ENCODE measurements around the gene MADD. TPM values are rescaled to one million over a fixed set of nuclear protein-coding genes. Genes with fewer than 3 reads are reported as not detected.
"Not testable (repeated sequence)": the region's sequence is repeated elsewhere in the genome, so short reads cannot be mapped to it uniquely, and the experiment has no call there.

Gene MADD
- total RNA-seq, 1 donor from 2014 or later = 39.7 TPM

DNA sequence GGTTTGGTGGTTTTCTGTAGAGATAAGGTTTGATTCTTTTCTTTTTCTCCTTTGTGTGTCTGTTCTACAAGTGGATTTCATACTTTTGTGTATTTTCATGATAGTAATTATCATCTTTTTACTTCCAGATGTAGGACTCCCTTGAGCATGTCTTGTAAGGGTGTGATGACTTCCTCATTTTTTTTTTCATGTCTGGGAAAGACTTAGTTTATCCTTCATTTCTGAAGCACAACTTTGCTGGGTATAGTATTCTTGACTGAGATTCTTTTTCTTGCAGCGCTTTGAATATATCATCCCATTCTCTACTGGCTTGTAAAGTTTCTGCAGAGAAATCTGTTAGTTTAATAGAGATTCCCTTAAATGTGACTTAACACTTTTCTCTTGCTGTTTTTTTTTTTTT, 32.9 kb downstream of the MADD start:
- intact Hi-C loops (cut with DNase I) = no loop called here
- ATAC-seq (ENCODE audit: poor library complexity) = no peak
- DNase-seq = no peak

DNA sequence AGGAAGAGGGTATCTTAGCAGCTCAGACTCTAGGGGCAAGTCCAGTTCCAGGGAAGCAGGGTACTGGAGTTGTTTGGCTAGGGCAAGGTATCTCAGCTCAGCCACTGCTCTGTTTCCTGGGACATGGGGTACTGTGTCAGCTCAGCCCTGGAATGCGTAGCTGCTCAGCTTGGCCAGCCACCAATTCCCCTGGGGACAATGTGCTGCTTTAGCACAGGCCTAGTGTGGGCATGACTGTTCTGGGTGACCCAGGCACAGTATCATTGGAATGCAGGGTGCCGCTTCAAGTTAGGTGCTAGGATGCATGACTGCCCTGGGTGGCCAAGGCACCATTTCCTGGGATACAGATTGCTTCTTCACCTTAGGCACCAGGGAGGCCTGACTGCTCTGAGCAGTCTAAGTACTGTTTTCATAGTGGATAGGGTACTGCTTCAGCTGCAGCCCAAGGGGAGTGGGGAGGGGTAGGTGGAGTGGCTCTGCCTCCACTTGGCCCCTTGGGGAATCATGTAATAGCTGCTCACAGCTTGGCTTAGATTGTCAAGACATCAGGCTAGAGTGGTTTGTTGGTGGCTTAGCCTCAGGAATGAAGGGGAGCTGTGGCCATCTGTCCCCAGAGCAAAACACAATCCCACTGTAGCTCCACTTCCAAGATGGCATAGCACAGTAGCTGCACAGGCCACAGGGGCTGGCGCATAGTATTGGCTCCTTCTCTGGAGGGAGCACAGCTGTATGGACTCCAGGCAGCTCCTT, 36.0 kb downstream of the MADD start:
- peak; percentile 82 for DNase-seq
- intact Hi-C loops (cut with DNase I) = loop anchor here (5.0 kb wide), 1 partner anchor 34 kb away; the partner anchor contains the start of gene MADD
- peak; percentile 97 for ATAC-seq (ENCODE audit: poor library complexity)

DNA sequence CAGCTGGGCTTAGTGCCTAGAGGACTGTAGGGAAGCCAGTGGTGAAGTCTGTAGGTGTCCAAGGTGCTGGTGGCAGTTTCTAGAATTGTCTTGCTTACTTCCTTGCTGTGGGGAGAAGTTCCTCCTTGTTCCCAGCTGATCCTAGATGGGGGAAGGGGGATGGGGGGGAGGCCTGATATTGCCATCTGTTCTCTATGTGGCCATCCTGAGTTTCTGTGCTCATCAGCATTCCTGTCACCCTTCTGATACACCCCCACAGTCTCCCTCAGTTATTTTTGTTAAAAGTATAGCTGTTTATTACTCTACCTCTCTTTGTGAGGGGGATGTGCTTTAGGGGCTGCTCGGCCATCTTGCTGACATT, 36.5 kb downstream of the MADD start:
- ATAC-seq (ENCODE audit: poor library complexity) = no peak
- no peak for DNase-seq
- intact Hi-C loops (cut with DNase I) = loop anchor here (5.0 kb wide), 1 partner anchor 34 kb away; the partner anchor contains the start of gene MADD

DNA sequence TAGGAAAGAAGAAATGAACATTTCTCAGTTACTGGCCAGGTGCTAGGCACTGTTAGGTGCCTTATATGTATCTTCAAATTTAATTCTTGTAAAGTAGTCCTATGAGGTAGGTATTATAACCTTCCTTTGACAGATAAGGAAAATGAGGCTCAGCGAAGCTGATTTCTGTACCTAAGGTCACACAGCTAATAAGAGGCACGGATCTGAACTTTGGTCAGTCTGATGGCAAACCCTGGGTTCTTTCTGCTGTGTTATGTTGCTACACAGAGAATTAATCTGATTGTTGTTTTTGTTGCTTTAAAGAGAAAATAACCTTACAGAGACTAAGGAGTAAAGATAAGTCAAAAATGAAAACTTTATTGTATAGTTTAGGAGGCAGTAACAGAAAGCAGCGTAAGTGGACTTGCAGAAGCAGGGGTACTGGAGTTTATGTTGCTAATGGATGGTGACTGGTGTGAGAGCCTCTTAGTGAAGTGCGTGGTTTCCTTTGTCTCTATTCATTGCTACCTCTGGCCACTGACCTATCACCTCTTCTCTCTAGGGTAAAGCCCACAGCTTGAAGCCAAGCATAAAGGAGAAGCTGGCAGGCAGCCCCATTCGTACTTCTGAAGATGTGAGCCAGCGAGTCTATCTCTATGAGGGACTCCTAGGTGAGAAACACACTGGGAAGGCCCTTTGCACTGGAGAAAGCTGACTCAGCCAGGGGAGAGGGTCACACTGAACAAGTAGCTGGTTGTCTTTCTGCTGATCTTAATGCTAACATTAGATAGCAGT, 38.3 kb downstream of the MADD start:
- intact Hi-C loops (cut with DNase I) = loop anchor here (5.0 kb wide), 1 partner anchor 36 kb away; the partner anchor contains the start of gene MADD
- no peak for ATAC-seq (ENCODE audit: poor library complexity)
- no peak for DNase-seq

DNA sequence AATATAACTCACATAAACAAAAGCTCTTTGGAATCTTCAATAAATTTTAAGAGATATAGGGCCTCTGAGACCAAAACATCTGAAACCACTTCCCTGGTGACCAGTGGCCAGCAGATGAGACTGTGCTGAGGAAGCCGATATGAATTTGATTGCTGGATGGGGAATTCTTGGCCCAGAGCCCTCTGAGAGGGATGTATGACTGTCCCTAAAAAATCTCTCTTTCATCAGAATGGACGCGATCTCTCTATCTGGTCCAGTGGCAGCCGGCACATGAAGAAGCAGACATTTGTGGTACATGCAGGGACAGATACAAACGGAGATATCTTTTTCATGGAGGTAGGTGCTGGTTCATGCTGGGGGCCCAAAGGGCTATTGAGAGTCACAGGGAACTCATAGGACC, 45.1 kb downstream of the MADD start:
- no peak for ATAC-seq (ENCODE audit: poor library complexity)
- DNase-seq = no peak

DNA sequence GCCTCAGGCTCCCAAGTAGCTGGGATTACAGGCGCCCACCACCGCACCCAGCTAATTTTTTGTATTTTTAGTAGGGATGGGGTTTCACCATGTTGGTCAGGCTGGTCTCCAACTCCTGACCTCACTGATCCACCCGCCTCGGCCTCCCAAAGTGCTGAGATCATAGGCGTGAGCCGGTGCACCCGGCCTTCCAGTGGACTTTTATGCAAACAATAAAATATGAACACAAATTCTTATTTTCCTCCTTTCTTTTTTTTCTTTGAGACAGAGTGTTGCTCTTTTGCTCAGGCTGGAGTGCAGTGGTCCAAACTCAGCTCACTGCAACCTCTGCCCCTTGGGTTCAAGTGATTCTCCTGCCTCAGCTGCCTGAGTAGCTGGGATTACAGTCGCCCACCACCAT, 46.6 kb downstream of the MADD start:
- intact Hi-C loops (cut with DNase I); ATAC-seq (ENCODE audit: poor library complexity); DNase-seq: not testable (repeated sequence)

More for the DNA sequence above, 45.1 kb downstream of the MADD start:
- intact Hi-C loops (cut with DNase I) = no loop called here

DNA sequence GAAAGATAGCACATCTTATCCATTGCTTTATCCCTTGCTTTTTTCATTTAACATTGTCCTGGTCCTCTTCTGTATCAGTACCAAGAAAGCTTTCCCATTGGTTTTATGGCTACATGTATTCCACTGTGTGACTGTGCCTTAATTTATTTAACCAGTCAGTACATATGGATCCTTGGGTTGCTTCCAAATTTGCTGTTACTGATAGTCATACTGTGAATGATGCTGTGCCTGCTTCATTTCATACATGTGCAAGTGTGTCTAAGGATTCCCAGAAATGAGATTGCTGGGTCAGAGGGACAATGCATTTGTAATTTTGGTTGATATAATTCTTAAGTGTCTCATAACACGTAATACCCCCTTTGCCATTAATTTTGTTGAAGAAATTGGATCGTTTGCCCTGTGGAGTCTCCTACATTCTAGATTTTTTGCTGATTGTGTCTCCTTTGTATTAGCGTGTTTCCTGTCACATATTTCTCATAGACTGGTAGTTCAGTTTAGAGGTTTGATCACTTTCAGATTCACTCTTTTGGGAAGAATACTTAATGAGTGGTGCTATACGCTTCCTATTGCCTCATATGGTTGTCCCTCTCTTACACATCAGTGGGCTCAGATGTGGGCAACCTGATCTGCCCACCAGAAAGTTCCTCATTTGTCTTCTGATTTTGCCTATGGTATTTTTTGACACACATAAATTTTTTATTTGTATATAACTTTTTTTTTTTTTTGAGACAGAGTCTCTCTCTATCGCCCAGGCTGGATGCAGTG, 47.3 kb downstream of the MADD start:
- ATAC-seq (ENCODE audit: poor library complexity) (no peak), DNase-seq (no peak)
- intact Hi-C loops (cut with DNase I) = no loop called here

DNA sequence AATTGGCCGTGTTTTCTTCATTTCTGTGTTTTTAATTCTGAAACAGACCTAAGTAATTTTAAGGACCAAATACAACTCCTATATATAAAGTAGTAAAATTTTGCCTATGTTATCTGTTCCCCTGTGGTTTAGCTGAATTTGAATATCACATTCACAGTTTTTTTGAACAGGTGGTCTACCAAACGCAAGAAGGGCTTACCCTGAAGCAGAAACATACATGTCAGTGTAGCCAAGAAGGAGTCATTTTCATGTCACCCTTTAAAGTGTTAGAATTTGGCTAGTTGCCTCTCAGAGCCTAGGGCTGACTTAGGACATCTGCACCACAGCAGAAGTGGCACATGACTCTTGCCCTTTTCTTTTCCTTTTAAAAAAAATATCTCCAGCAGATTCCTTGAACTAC, 48.2 kb downstream of the MADD start:
- DNase-seq (no peak), ATAC-seq (ENCODE audit: poor library complexity) (peak; percentile 36)
- intact Hi-C loops (cut with DNase I) = no loop called here

DNA sequence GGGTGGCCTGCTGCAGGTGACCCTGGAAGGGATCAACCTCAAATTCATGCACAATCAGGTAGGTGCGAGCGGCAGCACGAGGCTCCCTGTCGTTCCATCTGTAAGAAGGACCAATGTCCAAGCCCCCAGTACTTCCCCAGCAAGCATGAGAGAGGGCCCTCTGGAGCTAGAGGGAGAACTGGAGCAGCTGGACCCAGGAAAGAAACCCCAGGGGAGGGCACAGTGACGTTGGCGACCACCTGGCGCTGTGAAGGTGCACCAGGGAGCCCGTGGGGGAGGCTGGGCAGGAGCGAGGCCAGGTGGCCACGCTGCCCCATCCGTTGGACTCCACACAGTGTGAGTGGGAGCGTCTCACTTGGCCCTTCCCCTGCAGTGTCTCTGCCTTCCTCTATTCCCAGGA, 54.6 kb downstream of the MADD start:
- no peak for DNase-seq
- intact Hi-C loops (cut with DNase I) = no loop called here
- ATAC-seq (ENCODE audit: poor library complexity) = no peak

DNA sequence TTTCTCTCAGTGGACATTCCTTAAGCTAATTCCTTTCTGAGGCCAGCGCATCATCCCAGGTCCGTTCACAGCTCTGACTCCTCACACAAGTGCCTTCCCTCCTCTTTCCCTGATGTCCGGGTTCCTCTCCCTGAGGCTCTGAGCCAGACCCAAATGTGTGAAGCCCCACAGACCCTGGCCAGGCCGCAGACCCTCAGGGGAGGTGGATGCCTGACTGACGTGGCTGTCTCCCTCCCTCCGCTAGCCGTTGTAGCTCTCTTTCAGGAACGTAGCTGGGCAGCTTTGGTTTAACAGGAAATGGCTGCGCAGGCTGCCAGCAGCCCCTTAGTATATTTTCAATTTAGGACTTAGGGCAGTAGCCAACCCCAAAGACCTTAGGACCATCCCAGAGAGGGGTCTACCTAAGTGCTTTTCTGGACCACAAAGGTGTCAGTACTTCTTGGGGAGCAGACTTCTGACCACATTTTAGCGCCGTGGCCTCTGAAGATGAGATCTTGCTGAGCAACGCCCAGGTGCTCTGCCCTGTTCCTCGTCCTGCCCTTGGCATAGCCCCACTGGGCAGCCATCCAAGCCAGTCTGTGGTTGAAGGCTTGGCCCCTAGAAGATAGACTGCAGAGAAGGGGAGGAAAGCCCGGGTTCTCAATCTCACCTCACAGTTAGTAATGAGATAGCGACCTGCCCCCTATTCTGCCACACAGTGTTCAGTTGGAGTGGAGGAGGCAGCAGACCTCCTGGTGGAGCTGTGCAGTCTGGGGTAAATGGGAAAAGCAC, 55.5 kb downstream of the MADD start:
- no peak for DNase-seq
- ATAC-seq (ENCODE audit: poor library complexity) = peak; percentile 2
- intact Hi-C loops (cut with DNase I) = no loop called here

DNA sequence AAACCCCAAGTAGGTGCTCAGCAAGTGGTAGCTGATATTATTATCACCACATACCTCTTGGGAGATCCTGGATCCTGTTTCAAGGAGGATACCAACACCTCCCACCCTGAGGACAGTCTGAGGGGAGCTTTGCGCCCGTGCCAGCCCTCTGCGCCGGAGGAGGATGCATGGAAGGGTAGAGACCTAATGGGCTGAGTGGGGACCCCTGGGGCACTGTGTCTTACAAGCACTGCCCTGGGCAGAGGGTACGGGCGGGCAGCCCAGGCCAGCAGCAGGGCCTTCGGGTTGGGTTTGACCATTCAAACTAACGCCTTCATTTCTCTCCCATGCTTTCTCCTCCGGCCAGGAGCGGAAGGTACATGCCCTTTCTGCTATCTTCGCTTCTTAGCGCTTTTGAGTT, 56.3 kb downstream of the MADD start:
- peak; percentile 1 for ATAC-seq (ENCODE audit: poor library complexity)
- intact Hi-C loops (cut with DNase I) = no loop called here
- DNase-seq = no peak

DNA sequence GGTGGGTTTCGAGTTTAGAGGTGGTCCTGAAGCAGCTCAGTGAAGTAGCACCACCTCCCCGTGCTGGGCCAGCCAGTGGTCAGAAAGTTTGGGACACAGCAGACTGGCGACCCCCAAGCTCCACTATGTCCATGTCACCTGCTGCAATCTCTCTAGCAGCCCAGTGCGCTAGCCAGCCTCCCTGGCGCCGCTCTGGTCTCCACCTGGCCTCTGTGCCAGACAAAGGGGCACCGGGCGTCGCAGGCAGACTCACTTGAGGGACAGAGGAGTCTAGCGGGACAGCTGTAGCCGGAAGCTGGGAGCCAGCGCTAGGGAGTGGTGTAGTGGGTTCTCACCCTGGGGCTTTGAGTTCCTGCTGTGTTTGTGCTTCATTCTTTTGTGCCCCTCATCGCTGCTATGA, 57.1 kb downstream of the MADD start:
- DNase-seq (no peak), ATAC-seq (ENCODE audit: poor library complexity) (peak; percentile 8)

DNA sequence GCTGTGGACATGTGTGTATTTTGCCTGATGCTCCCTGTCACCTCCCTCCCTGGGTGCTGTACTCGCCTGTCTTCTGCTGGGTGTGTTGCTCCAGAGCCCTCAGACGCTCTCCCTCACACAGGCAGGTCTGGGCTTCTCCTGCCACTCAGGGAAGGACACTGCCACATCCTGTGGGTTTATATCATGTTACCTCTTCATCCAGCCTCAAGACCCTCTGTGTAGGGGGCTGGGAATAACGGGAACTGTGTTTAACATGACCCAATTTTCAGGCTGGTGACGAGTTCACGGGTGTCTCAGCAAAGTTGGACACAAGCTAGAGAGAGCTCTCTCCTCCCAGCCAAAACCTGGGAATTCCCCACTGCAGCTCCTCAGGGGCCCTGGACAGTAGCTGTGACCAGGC, 58.0 kb downstream of the MADD start:
- peak; percentile 2 for ATAC-seq (ENCODE audit: poor library complexity)
- intact Hi-C loops (cut with DNase I) = no loop called here
- DNase-seq = no peak

More for the DNA sequence above, 57.1 kb downstream of the MADD start:
- intact Hi-C loops (cut with DNase I) = no loop called here

DNA sequence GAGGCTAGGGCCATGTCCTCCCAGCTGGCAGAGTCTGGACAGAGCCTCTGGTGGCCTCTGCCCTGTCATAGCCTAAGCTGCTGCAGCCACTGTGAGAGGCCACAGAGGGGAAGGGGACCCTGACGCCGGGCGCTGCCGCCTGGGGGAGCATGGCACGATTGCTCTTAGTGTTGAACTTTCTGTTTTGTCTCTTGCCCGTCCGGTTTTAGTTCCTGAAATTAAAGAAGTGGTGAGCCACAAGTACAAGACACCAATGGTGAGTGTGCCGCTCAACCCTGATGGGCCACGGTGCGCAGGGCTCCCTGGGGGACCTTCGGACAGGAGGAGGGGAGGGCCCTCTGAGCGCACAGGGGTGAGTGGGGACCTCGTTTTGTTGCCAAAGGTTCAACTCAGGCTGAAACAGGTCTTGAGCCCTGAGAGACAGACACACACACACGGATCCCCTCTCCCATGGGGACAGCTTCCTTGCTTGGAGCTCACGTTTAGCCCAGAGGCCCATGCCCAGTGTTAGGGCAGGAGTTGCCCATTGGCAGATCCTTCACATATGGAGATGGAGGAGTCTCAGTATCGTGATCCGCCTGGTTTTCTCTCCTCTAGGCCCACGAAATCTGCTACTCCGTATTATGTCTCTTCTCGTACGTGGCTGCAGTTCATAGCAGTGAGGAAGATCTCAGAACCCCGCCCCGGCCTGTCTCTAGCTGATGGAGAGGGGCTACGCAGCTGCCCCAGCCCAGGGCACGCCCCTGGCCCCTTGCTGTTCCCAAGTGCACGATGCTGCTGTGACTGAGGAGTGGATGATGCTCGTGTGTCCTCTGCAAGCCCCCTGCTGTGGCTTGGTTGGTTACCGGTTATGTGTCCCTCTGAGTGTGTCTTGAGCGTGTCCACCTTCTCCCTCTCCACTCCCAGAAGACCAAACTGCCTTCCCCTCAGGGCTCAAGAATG, 58.8 kb downstream of the MADD start:
- peak; percentile 13 for ATAC-seq (ENCODE audit: poor library complexity)
- intact Hi-C loops (cut with DNase I) = no loop called here
- DNase-seq = no peak

DNA sequence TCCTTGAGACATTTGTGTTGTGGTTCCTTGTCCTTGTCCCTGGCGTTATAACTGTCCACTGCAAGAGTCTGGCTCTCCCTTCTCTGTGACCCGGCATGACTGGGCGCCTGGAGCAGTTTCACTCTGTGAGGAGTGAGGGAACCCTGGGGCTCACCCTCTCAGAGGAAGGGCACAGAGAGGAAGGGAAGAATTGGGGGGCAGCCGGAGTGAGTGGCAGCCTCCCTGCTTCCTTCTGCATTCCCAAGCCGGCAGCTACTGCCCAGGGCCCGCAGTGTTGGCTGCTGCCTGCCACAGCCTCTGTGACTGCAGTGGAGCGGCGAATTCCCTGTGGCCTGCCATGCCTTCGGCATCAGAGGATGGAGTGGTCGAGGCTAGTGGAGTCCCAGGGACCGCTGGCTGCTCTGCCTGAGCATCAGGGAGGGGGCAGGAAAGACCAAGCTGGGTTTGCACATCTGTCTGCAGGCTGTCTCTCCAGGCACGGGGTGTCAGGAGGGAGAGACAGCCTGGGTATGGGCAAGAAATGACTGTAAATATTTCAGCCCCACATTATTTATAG, 59.6 kb downstream of the MADD start:
- no peak for DNase-seq
- peak; percentile 1 for ATAC-seq (ENCODE audit: poor library complexity)
- intact Hi-C loops (cut with DNase I) = no loop called here

DNA sequence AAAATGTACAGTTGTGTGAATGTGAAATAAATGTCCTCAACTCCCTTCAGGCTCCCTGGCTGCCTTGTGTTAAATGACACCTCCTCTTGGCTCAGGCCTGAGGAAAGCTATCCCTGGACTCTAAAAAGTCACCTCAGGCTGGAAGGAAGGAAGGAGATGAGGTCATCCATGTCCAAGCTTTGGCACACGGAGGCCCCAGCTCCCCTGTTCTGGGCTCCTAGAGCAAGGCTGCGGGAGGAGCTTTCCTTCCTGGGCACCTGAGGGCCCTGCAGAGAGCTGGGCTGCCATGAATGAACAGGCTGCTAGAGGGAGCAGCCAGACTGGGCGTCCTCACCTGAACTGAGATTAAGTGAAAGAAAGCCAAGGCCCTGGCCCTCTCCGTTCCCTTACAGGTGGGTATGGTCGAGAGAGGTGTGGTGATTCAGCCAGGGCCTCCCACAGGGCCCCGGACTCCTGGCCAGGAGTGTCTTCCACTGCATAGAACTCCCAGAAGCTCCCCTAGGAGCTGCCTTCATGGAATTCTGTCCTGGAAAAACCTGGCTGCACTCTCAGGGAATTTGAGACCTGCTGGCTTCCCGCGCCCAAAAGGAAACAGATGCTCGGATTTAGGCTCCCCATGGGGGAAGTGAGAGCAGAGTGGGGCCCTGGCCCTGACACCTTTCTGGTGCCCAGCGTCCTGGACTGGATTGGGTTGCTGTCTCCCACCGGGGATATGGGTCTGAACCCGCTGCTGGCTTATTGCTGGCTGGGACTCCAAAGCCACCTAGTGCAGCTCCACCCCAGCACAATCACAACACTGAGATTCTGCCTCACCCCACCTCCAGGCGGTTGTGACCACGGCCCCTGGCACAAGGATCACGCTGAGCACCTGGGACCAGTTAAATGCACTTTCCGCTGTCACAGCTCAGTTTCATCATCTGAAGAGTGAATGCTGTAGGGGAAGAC, 60.3 kb downstream of the MADD start:
- DNase-seq (no peak), ATAC-seq (ENCODE audit: poor library complexity) (peak; percentile 3)
- intact Hi-C loops (cut with DNase I) = no loop called here
